SJCRH30 (cell line): ENCODE data around the gene ZNF774. TPM values are rescaled to one million over a fixed set of nuclear protein-coding genes. Genes with fewer than 3 reads are reported as not detected.
"Not testable (repeated sequence)": the region's sequence is repeated elsewhere in the genome, so short reads cannot be mapped to it uniquely, and the experiment has no call there.

ENCODE experiments used
- DNase-seq, 2 experiments: peaks; one replicate each; pipeline ENCODE4 v3.0.0-alpha.2; 2015 to 2020
- H3K27ac ChIP-seq: fragments of 250-450 bp; sonication (Bioruptor Pico); 2 replicates; pipeline ENCODE4 v1.5.1; 2020; ENCODE audit warnings: mild to moderate bottlenecking, moderate library complexity
- H3K27me3 ChIP-seq: fragments of 250-450 bp; sonication (Bioruptor Pico); 2 replicates; pipeline ENCODE4 v1.5.1; 2020; ENCODE audit warnings: mild to moderate bottlenecking, moderate library complexity
- H3K36me3 ChIP-seq: fragments of 250-450 bp; sonication (Bioruptor Pico); 2 replicates; pipeline ENCODE4 v1.5.1; 2020; ENCODE audit warnings: mild to moderate bottlenecking, moderate library complexity
- H3K4me1 ChIP-seq: fragments of 250-450 bp; sonication (Bioruptor Pico); 2 replicates; pipeline ENCODE4 v1.5.1; 2020; ENCODE audit warnings: mild to moderate bottlenecking, moderate library complexity
- H3K4me3 ChIP-seq: fragments of 250-450 bp; sonication (Bioruptor Pico); 2 replicates; pipeline ENCODE4 v1.5.1; 2020; ENCODE audit warnings: mild to moderate bottlenecking, moderate library complexity
- H3K9me3 ChIP-seq: fragments of 250-450 bp; sonication (Bioruptor Pico); replicated peaks from 2 replicates; pipeline ENCODE4 v1.5.1; 2020; ENCODE audit warnings: mild to moderate bottlenecking, moderate library complexity
- total RNA-seq: library from RNA; depleted of rRNA; stranded (reverse); fragments of >200 nt; shearing (Covaris generic); gene quantifications from 2 replicates; pipeline ENCODE4 v1.2.3, GENCODE V29; 2014

The ZNF774 gene
- total RNA-seq, 1 experiment from 2014 or later = 1.8 TPM

- no peaks in the 10 kb centered on the region for H3K27me3 ChIP-seq
- no peaks in the 10 kb centered on the region for H3K9me3 ChIP-seq
- no peak for DNase-seq
- H3K4me3 ChIP-seq = no peak overlapping the region
- H3K4me1 ChIP-seq = peaks cover 7% of the 10 kb centered on the region; the same call in 1 of the 2 replicates
- H3K36me3 ChIP-seq = peaks cover 29% of the 10 kb centered on the region
- no peak overlapping the region for H3K27ac ChIP-seq
Measured at GRCh38 chr15:90393040-90393439, 41.0 kb downstream of the ZNF774 start.

DNA sequence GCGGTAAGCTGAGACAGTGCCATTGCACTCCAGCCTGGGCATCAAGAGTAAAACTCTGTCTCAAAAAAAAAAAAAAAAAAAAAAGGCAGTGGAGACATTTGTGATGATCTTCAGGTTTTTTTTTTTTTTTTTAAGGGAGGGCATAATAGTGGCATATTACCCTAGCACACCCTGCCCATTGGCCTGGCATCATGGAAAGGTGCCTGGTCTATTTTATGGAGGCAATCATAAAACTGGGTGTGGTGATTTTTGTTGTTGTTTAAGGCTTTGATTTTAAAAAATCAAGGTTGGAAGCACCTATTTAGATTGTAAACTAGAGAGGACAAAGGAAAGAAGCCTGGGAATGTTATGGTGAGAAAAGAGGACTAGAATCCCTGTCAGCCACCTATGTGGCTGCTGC lies 42.0 kb downstream of the ZNF774 start:
- peaks cover 29% of the 10 kb centered on the region for H3K36me3 ChIP-seq
- H3K4me1 ChIP-seq = peaks cover 7% of the 10 kb centered on the region; the same call in 1 of the 2 replicates
- no peak overlapping the region for H3K27ac ChIP-seq
- no peak overlapping the region for H3K4me3 ChIP-seq
- H3K27me3 ChIP-seq = no peaks in the 10 kb centered on the region
- DNase-seq = no peak
- H3K9me3 ChIP-seq = no peaks in the 10 kb centered on the region

- H3K4me3 ChIP-seq = no peak overlapping the region
- no peak overlapping the region for H3K27ac ChIP-seq
- peak in 1 of 2 experiments; percentile 34 for DNase-seq
- no peaks in the 10 kb centered on the region for H3K27me3 ChIP-seq
- H3K36me3 ChIP-seq = peaks cover 29% of the 10 kb centered on the region
- peaks cover 11% of the 10 kb centered on the region for H3K4me1 ChIP-seq
- H3K9me3 ChIP-seq = no peaks in the 10 kb centered on the region
Measured at GRCh38 chr15:90394748-90395442, 42.8 kb downstream of the ZNF774 start.

DNA sequence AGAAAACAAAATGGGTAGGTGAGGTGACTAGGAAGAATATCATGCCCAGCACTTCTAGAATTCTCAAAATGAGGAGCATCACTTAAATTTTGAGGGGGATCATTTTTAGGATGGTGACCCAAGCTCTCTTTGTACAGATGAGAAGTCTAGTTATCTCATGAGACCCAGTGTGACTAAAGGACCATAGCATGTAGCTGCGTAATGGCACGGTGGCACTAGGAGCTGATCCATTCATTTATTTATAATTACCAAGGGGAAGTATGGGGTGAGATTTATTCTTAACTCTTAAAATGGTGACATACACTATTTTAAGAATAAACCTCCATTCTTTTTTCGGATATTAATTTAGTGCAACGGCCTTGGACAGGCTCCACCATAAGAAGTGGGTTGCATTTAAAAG lies 44.2 kb downstream of the ZNF774 start:
- H3K9me3 ChIP-seq = no peaks in the 10 kb centered on the region
- peaks cover 23% of the 10 kb centered on the region for H3K36me3 ChIP-seq
- no peak overlapping the region for H3K27ac ChIP-seq
- no peaks in the 10 kb centered on the region for H3K27me3 ChIP-seq
- no peak for DNase-seq
- no peak overlapping the region for H3K4me3 ChIP-seq
- H3K4me1 ChIP-seq = peaks cover 23% of the 10 kb centered on the region

DNA sequence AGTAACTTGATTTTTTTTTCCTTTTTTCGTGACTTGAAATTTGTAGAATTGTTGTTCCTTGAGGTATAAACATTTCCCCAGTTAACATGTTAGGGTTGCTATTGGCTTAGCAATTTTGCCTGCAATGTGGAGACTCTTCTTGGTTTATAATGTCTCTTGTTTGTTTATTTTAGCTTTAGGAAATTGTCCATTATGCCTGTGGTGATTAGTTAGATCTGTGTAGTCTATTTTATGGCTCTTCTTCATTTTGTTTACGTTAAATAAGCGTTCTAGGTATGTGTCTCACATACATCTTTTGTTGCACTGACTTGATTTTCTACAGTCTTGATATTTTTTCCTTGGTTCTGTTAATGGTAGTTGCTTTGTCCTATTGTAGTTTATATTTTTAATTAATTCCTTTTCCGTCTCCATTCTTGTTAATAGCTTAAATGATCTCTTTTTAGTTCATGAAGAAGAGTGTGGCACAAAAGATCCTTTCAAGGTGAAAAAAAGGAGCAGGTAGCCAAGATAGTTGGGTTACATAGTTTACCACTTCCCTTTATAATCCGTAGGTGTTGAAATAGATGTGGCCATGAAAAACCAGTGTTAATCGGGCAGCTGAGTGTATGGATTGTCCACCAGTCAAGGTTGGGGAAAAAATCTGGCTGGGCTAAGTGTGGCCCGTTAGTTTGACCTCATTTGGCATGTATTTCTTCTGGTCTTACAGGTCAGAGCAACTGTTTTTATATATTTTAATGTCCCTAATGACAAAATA lies 48.1 kb downstream of the ZNF774 start:
- Histone ChIP-seq H3K4me1 (peaks cover 35% of the 10 kb centered on the region), H3K27me3 (no peaks in the 10 kb centered on the region), H3K9me3 (no peaks in the 10 kb centered on the region), H3K4me3 (peak overlapping the region; percentile 29), H3K27ac (peak overlapping the region; percentile 77), H3K36me3 (peaks cover 6% of the 10 kb centered on the region; the same call in 1 of the 2 replicates)
- DNase-seq = peak; percentile 18 to 54

GRCh38 chr15:90400759-90401314 lies 48.8 kb downstream of the ZNF774 start:
- peak; percentile 84 to 89 for DNase-seq
- Histone ChIP-seq H3K4me3 (peak overlapping the region; percentile 29), H3K4me1 (peaks cover 35% of the 10 kb centered on the region), H3K27ac (peak overlapping the region; percentile 77), H3K36me3 (peaks cover 1% of the 10 kb centered on the region; the same call in 1 of the 2 replicates), H3K27me3 (no peaks in the 10 kb centered on the region), H3K9me3 (no peaks in the 10 kb centered on the region)

DNA sequence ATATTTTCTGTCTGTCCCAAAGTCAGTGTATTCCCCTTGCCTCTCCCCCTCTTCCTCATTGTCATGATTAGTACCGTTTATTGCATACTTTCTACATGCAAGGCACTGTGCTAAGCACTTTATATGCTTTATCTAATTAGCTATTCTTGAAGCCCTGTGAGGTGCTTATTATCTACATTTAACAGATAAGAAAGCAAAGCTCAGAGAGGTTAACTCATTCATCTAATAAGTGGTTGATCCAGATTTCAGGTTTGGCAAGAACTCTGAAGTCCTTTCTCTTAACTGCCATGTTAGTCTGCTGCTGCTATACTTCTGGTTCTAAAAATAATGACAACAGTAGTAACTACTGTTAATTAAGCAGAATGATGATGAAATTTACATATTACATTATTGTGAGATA lies 49.4 kb downstream of the ZNF774 start:
- H3K27ac ChIP-seq = peak overlapping the region; percentile 77
- H3K27me3 ChIP-seq = no peaks in the 10 kb centered on the region
- H3K9me3 ChIP-seq = no peaks in the 10 kb centered on the region
- H3K4me3 ChIP-seq = no peak overlapping the region
- H3K36me3 ChIP-seq = no peaks in the 10 kb centered on the region
- no peak for DNase-seq
- peaks cover 35% of the 10 kb centered on the region for H3K4me1 ChIP-seq

- Histone ChIP-seq H3K27ac (peak overlapping the region; percentile 77), H3K4me3 (no peak overlapping the region), H3K27me3 (no peaks in the 10 kb centered on the region), H3K9me3 (no peaks in the 10 kb centered on the region), H3K4me1 (peaks cover 35% of the 10 kb centered on the region), H3K36me3 (no peaks in the 10 kb centered on the region)
- DNase-seq = peak; percentile 87 to 96
Measured at GRCh38 chr15:90402223-90402622, 50.1 kb downstream of the ZNF774 start.

- peak overlapping the region; percentile 77 for H3K27ac ChIP-seq
- H3K27me3 ChIP-seq = no peaks in the 10 kb centered on the region
- no peaks in the 10 kb centered on the region for H3K9me3 ChIP-seq
- H3K4me3 ChIP-seq = no peak overlapping the region
- no peaks in the 10 kb centered on the region for H3K36me3 ChIP-seq
- peak; percentile 27 to 43 for DNase-seq
- H3K4me1 ChIP-seq = peaks cover 35% of the 10 kb centered on the region
Measured at GRCh38 chr15:90402767-90403166, 50.7 kb downstream of the ZNF774 start.

DNA sequence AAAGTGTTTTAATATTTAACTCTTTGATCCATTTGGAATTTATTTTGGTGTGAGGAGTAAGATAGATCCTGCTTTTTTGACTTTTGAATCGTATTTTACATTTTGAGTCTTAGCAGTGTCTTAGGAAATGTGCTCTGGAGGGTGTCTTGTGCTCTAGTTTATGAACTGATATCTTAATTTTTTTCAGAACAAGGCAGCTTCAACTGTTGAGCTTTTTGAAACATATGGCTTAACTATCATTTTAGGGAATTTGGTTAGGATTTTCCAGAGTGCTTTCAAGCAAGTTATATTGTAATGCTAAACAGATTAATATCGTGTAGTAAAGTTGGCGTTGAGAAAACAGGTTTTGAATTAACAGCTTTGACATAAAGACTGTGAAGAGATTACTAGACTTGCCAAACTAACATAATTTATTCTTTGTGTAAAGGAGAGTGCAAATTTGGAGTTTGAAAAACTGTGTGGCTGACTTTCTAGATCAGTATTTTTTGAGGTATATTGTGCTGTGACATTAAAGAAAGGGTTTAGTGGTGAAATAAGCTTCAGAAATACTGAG lies 53.0 kb downstream of the ZNF774 start:
- Histone ChIP-seq H3K27ac (no peak overlapping the region), H3K27me3 (no peaks in the 10 kb centered on the region), H3K9me3 (peaks cover 7% of the 10 kb centered on the region; the same call in 1 of the 2 replicates), H3K4me1 (peaks cover 29% of the 10 kb centered on the region), H3K36me3 (0 out of 2 replicates have a peak, but pooled peaks cover 2% of the 10 kb centered on the region), H3K4me3 (no peak overlapping the region)
- DNase-seq = no peak

DNA sequence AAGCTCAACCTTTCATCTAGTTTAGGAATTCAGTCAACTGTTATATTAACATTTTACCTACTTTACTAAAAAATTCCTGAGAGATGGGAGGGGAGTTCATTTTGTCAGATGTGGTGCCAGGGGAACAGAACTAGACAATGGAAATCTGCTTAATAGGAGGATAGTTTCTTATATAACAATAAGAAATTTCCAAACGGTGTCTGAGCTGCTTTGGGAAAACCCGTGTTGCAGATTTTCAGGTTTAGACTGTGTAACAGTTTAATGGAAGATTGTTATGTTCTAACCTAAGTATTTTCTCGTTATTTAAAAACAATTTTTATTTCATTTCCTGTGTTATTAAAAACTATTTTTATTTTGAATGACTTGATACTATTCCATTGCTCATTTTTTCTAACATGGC lies 55.3 kb downstream of the ZNF774 start:
- Histone ChIP-seq H3K36me3 (0 out of 2 replicates have a peak, but pooled peaks cover 4% of the 10 kb centered on the region), H3K27me3 (no peaks in the 10 kb centered on the region), H3K4me1 (peaks cover 10% of the 10 kb centered on the region), H3K27ac (no peak overlapping the region), H3K4me3 (no peak overlapping the region), H3K9me3 (peaks cover 9% of the 10 kb centered on the region; the same call in 1 of the 2 replicates)
- no peak for DNase-seq

GRCh38 chr15:90407871-90408317 lies 55.8 kb downstream of the ZNF774 start:
- DNase-seq = no peak
- Histone ChIP-seq H3K27ac (no peak overlapping the region), H3K4me1 (peaks cover 5% of the 10 kb centered on the region), H3K36me3 (0 out of 2 replicates have a peak, but pooled peaks cover 4% of the 10 kb centered on the region), H3K9me3 (peaks cover 9% of the 10 kb centered on the region; the same call in 1 of the 2 replicates), H3K27me3 (no peaks in the 10 kb centered on the region), H3K4me3 (no peak overlapping the region)

GRCh38 chr15:90408657-90409056 lies 56.6 kb downstream of the ZNF774 start:
- DNase-seq = no peak
- Histone ChIP-seq H3K36me3 (0 out of 2 replicates have a peak, but pooled peaks cover 4% of the 10 kb centered on the region), H3K4me1 (no peaks in the 10 kb centered on the region), H3K4me3 (no peak overlapping the region), H3K27me3 (no peaks in the 10 kb centered on the region), H3K9me3 (peaks cover 9% of the 10 kb centered on the region; the same call in 1 of the 2 replicates), H3K27ac (no peak overlapping the region)

DNA sequence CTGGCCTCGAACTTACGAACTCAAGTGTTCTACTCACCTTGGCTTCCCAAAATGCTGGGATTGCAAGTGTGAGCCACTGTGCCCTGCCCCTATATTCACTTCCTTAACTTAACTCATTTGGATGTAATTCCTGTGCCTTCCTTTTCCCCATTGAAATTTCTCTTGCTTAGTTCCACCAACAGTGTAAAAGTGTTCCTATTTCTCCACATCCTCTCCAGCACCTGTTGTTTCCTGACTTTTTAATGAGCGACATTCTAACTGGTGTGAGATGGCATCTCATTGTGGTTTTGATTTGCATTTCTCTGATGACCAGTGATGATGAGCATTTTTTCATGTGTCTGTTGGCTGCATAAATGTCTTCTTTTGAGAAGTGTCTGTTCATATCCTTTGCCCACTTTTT lies 57.5 kb downstream of the ZNF774 start:
- not testable (repeated sequence) for H3K27me3 ChIP-seq, H3K27ac ChIP-seq, H3K9me3 ChIP-seq, DNase-seq, H3K4me1 ChIP-seq, H3K4me3 ChIP-seq, H3K36me3 ChIP-seq

- H3K4me1 ChIP-seq, H3K9me3 ChIP-seq, H3K27me3 ChIP-seq, H3K36me3 ChIP-seq, H3K4me3 ChIP-seq, DNase-seq, H3K27ac ChIP-seq: not testable (repeated sequence)
Measured at GRCh38 chr15:90410316-90410715, 58.2 kb downstream of the ZNF774 start.
